HepG2 (cell line): ENCODE data around the gene CDNF.

ENCODE experiments used
- BRF2 ChIP-seq: sonication (generic); formaldehyde crosslinking; IDR thresholded peaks from 2 replicates; pipeline ENCODE4 v1.8.1; 2022; ENCODE audit warnings: mild to moderate bottlenecking, missing genetic modification reagents
- CTCF ChIP-seq: sonication (generic); formaldehyde crosslinking; IDR thresholded peaks from 2 replicates; pipeline ENCODE4 v1.5.0; 2020; ENCODE audit warnings: mild to moderate bottlenecking, missing genetic modification reagents, moderate library complexity
- HNF4G ChIP-seq, 2 experiments: sonication (generic) in 1 of 2; formaldehyde crosslinking in 1 of 2; IDR thresholded peaks; 2 replicates each; pipeline versions ENCODE4 v1.4.0 to v1.6.1; 2011 to 2020; ENCODE audit warnings: borderline replicate concordance in 2 of 2, low read depth in 2 of 2, mild to moderate bottlenecking in 2 of 2, low read length in 1 of 2, missing genetic modification reagents in 1 of 2, moderate library complexity in 1 of 2
- JUN ChIP-seq: sonication (generic); formaldehyde crosslinking; IDR thresholded peaks from 2 replicates; pipeline ENCODE4 v1.4.0; 2020; ENCODE audit warnings: mild to moderate bottlenecking, missing genetic modification reagents
- JUND ChIP-seq: sonication (generic); formaldehyde crosslinking; IDR thresholded peaks from 2 replicates; pipeline ENCODE4 v1.8.0; 2022; ENCODE audit warnings: mild to moderate bottlenecking, missing genetic modification reagents
- MAX ChIP-seq: IDR thresholded peaks from 2 replicates; pipeline ENCODE4 v1.6.1; 2012; ENCODE audit warnings: inconsistent platforms
- RFX5 ChIP-seq: IDR thresholded peaks from 2 replicates; pipeline ENCODE4 v1.6.1; 2011; ENCODE audit warnings: low read depth, low read length, improper control_type of control experiment
- ZFX ChIP-seq: sonication (generic); formaldehyde crosslinking; IDR thresholded peaks from 2 replicates; pipeline ENCODE4 v1.4.0; 2020; ENCODE audit warnings: mild to moderate bottlenecking, low read depth, missing genetic modification reagents, moderate library complexity
- ZNF276 ChIP-seq: sonication (generic); formaldehyde crosslinking; IDR thresholded peaks from 2 replicates; pipeline ENCODE4 v1.4.0; 2020; ENCODE audit warnings: mild to moderate bottlenecking, low read depth, missing genetic modification reagents
- ZNF543 ChIP-seq: sonication (generic); formaldehyde crosslinking; IDR thresholded peaks from 2 replicates; pipeline ENCODE4 v1.4.0; 2020; ENCODE audit warnings: mild to moderate bottlenecking, missing genetic modification reagents
- ZNF558 ChIP-seq: sonication (generic); formaldehyde crosslinking; IDR thresholded peaks from 2 replicates; pipeline ENCODE4 v1.9.0; 2022; ENCODE audit warnings: mild to moderate bottlenecking, missing genetic modification reagents, borderline replicate concordance

- TF ChIP-seq JUN (CRISPR knock-in tag) (no peak), JUND (CRISPR knock-in tag) (no peak), MAX (no peak), ZNF558 (CRISPR knock-in tag) (no peak), HNF4G (IDR thresholded peaks at IDR 0.05; ENCODE audit: borderline replicate concordance, low read depth, low read length) (no peak), HNF4G (CRISPR knock-in tag; IDR thresholded peaks at IDR 0.05; ENCODE audit: borderline replicate concordance, low read depth) (no peak), CTCF (CRISPR knock-in tag) (no peak), ZNF543 (CRISPR knock-in tag) (no peak), ZNF276 (CRISPR knock-in tag) (no peak), ZFX (CRISPR knock-in tag) (no peak), RFX5 (no peak), BRF2 (CRISPR knock-in tag) (no peak)
Observed at GRCh38 chr10:14820010-14820774, 17.6 kb downstream of the CDNF start.
